ENCODE data around the gene RGS17. TPM values are rescaled to one million over a fixed set of nuclear protein-coding genes. Genes with fewer than 3 reads are reported as not detected.
A peak's percentile ranks its signal among the peaks of the same experiment; 100 is the strongest.
"Not testable (repeated sequence)": the region's sequence is repeated elsewhere in the genome, so short reads cannot be mapped to it uniquely, and the experiment has no call there.

Gene RGS17
- total RNA-seq, 4 donors from 2014 or later: 0.88 to 4.8 (median 0.91) TPM; not detected in 1

GRCh38 chr6:153001767-153002612 lies 129.1 kb downstream of the RGS17 start:
- Histone ChIP-seq H3K9me3 (no peaks in the 10 kb centered on the region), H3K36me3 (no peaks in the 10 kb centered on the region), H3K27me3 (no peaks in the 10 kb centered on the region), H3K4me1 (no peaks in the 10 kb centered on the region), H3K4me3 (peak overlapping the region; percentile 75 to 90), H3K27ac (peak overlapping the region; percentile 81 to 87)
- no peak for DNase-seq
- intact Hi-C loops (cut with DNase I; ENCODE audit: low total_unique reads): no loop called here
- no peak for TF ChIP-seq CTCF (IDR thresholded peaks at IDR 0.05)
- TF ChIP-seq POLR2A (IDR thresholded peaks at IDR 0.05): no peak

- H3K4me3 ChIP-seq; H3K9me3 ChIP-seq; H3K27me3 ChIP-seq; H3K36me3 ChIP-seq; H3K4me1 ChIP-seq; intact Hi-C loops (cut with DNase I; ENCODE audit: low total_unique reads); DNase-seq; H3K27ac ChIP-seq: not testable (repeated sequence)
Measured at GRCh38 chr6:153000790-153001189, 130.3 kb downstream of the RGS17 start.

- Histone ChIP-seq H3K4me1 (no peaks in the 10 kb centered on the region), H3K4me3 (no peak overlapping the region)
Measured at GRCh38 chr6:153000243-153000642, 130.8 kb downstream of the RGS17 start.

GRCh38 chr6:152999538-152999937 lies 131.5 kb downstream of the RGS17 start:
- H3K27ac ChIP-seq; intact Hi-C loops (cut with DNase I; ENCODE audit: low total_unique reads); H3K9me3 ChIP-seq; DNase-seq; H3K4me3 ChIP-seq; H3K36me3 ChIP-seq; H3K4me1 ChIP-seq; H3K27me3 ChIP-seq: not testable (repeated sequence)

More at GRCh38 chr6:153000243-153000642, 130.8 kb downstream of the RGS17 start:
- H3K27ac ChIP-seq: no peak overlapping the region
- H3K36me3 ChIP-seq: no peaks in the 10 kb centered on the region
- no peak for TF ChIP-seq POLR2A (IDR thresholded peaks at IDR 0.05)
- no peak for TF ChIP-seq CTCF (IDR thresholded peaks at IDR 0.05)
- no peaks in the 10 kb centered on the region for H3K9me3 ChIP-seq
- intact Hi-C loops (cut with DNase I; ENCODE audit: low total_unique reads): no loop called here
- no peak for DNase-seq
- H3K27me3 ChIP-seq: no peaks in the 10 kb centered on the region

GRCh38 chr6:152993847-152994246 lies 137.2 kb downstream of the RGS17 start:
- H3K27me3 ChIP-seq: no peaks in the 10 kb centered on the region
- H3K27ac ChIP-seq: no peak overlapping the region
- no peak for DNase-seq
- no peak overlapping the region for H3K4me3 ChIP-seq
- intact Hi-C loops (cut with DNase I; ENCODE audit: low total_unique reads): no loop called here
- H3K9me3 ChIP-seq: no peaks in the 10 kb centered on the region
- no peak for TF ChIP-seq POLR2A (IDR thresholded peaks at IDR 0.05)
- no peak for TF ChIP-seq CTCF (IDR thresholded peaks at IDR 0.05)
- H3K4me1 ChIP-seq: no peaks in the 10 kb centered on the region
- H3K36me3 ChIP-seq: no peaks in the 10 kb centered on the region

- Histone ChIP-seq H3K4me1 (no peaks in the 10 kb centered on the region), H3K27me3 (no peaks in the 10 kb centered on the region), H3K9me3 (no peaks in the 10 kb centered on the region), H3K27ac (no peak overlapping the region), H3K4me3 (no peak overlapping the region), H3K36me3 (no peaks in the 10 kb centered on the region)
- no peak for TF ChIP-seq CTCF (IDR thresholded peaks at IDR 0.05)
- no peak for DNase-seq
- intact Hi-C loops (cut with DNase I; ENCODE audit: low total_unique reads): no loop called here
Measured at GRCh38 chr6:152993431-152993830, 137.7 kb downstream of the RGS17 start.

All from uterus (tissue), 4 donors.